GM23248 (cell line): ENCODE results near the gene KRI1.

Experiments
- EZH2 ChIP-seq: fragments of 200-600 bp; sonication (generic); IDR thresholded peaks from 2 replicates; pipeline ENCODE4 v1.6.1; 2018; ENCODE audit warnings: antibody characterized with exemption, mild to moderate bottlenecking; ENCODE audit not compliant: insufficient read depth, poor library complexity, severe bottlenecking
- EZH2phosphoT487 ChIP-seq: fragments of 200-600 bp; sonication (generic); IDR thresholded peaks from 2 replicates; pipeline ENCODE4 v1.6.1; 2018; ENCODE audit warnings: antibody characterized with exemption, moderate library complexity, mild to moderate bottlenecking, low read depth; ENCODE audit not compliant: insufficient read depth

- no peak for TF ChIP-seq EZH2phosphoT487
- TF ChIP-seq EZH2: no peak
Measured at GRCh38 chr19:10552510-10553053, 13.2 kb downstream of the KRI1 start.
